Fibroblast of peridontal ligament (primary cell): ENCODE results near the gene EPHB6.

Experiments used
- DNase-seq: peaks from one replicate; pipeline ENCODE4 v3.0.0-alpha.2; 2010; ENCODE audit errors: extremely low read depth

The EPHB6 gene

GRCh38 chr7:142835487-142835886 is 19.4 kb upstream of the EPHB6 start:
- DNase-seq = no peak

DNA sequence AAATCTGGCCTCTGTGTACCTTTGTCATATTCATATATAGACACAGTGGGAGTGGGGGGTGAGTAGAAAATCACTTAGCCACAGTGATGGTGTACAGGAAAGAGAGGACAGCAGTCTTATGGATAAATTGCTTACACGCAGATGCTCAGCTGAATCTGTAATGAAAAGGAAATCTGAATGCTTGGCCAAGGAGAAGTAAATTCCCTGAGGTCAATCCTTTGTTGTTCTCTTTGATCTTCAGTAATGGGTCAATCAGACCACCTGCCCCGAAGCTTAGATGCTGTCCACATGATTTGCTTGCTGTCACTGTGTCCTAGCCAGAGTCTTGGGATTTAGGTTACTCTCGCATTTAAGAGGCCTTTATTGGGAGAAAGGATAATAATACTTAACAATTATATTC is 18.4 kb upstream of the EPHB6 start:
- DNase-seq = no peak

DNA sequence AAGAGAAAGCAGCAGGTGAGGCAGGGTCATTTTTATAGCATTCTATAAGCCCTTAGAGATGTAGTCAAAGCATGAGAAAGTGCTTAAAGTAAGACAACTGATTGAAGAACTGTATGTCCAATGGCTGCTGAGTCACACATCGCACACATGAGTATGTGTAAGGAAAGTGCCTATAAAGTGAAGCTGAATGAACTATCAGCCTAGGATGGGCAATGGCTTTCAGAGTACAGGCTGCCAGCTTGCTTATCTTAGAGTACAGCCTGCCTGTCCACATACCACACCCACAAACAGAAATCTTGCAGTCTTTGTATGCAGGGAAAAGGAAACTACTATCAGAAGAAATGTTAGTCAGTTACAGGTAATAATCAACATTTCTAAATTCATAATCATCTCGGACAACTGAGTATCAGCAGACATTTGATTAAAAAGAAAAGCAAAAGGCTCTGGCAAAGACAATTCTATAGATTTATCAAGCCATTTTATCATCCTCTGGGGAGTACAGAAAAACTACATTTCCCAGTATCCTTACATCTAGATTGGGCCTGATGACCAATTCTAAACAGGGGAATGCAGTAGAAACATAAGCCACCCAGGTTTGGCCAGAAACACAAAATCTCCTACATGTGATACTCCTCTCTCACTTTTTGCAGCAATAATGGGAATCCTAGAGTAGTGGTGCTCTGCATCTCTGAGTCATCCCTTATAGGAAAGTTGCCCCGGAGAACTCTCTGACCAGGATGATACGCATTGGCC is 16.2 kb upstream of the EPHB6 start:
- no peak for DNase-seq

- DNase-seq = no peak
These were observed 12.6 kb upstream of the EPHB6 start for GRCh38 chr7:142842251-142842766.

GRCh38 chr7:142847353-142847752 is 7.5 kb upstream of the EPHB6 start:
- DNase-seq = no peak

- no peak for DNase-seq
These were observed 3.6 kb upstream of the EPHB6 start for GRCh38 chr7:142851269-142851668.

DNA sequence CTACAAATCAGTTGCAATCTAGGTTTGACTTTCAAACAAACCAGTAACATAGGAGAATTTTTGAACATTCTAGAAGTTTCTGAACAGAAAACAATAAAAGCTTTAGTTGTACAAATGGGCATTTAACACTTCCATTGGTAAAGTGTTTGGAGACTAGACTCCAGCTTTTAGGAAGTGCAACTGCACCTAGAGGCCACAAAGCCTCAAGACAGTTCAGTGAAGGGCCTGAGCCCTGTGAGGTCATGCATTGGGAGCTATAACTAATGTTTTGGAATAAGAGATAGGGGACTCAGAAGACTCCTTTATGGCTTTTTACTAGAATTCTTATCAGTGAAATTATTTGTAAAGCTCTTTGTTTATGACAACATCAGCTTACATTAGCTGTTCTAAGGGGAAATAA is 3.0 kb upstream of the EPHB6 start:
- DNase-seq = no peak

DNA sequence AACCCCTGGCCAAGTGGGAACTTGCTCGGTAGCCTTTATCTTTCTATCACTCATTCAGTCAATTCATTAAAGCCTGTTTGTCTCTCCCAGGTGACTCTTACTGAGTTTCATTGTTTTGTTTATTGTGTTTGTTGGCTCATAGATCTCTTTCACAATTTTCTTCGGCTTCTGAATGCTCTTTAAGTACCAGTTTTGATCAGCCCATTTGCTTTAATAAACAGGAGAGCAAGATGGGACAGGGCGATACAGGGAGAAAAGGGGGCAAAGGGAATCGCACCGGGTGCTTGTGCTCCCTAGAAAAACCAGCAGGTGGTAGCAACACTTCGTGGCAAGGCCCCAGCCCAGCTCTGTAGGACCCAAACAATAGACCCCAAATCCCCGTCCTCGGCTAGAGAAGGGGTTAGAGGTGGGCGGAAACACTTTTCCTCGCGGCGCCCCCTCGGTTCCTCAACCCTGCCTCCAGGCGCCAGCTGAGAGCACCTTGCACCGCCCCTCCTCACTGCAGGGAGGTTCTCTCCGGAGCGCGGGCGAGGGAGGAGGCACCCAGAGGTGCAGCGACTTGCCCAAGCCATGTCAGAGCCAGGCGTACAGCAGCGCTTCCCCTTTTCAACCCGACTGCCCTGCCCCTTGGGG is 1.0 kb upstream of the EPHB6 start:
- peak; percentile 61 for DNase-seq

DNA sequence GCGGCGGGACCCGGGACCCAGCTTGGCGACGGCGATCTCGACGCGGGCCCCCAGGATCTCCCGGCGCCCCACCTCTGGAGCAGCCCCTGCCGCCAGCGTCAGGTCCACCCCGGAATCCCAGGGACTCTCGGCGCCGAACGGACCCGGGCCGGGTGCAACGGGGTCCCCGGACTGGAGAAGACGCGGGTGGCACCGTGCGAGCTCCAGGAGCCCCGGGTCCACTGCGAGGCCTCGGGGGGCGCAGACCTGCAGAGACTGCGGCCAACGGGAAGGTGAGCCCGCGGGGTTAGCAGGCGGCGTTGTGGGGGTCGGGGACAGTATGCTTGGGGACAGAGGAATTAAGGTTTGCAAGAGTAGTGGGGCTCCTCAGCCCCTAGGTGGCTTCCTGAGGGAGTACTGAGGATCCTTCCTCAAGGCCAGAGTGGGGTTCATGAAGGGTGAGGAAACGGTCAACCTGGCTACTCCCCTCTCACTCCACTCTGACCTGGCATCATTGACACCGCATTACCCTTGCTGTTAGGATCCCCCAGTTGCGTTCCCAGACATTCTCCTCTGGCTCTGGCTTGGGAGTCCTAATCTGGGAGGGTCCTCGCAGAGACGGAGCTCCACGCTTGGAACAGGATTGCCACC is 353 bp downstream of the EPHB6 start:
- DNase-seq = no peak

- DNase-seq = peak; percentile 11
These were observed 1.1 kb downstream of the EPHB6 start for GRCh38 chr7:142855756-142856564.

DNA sequence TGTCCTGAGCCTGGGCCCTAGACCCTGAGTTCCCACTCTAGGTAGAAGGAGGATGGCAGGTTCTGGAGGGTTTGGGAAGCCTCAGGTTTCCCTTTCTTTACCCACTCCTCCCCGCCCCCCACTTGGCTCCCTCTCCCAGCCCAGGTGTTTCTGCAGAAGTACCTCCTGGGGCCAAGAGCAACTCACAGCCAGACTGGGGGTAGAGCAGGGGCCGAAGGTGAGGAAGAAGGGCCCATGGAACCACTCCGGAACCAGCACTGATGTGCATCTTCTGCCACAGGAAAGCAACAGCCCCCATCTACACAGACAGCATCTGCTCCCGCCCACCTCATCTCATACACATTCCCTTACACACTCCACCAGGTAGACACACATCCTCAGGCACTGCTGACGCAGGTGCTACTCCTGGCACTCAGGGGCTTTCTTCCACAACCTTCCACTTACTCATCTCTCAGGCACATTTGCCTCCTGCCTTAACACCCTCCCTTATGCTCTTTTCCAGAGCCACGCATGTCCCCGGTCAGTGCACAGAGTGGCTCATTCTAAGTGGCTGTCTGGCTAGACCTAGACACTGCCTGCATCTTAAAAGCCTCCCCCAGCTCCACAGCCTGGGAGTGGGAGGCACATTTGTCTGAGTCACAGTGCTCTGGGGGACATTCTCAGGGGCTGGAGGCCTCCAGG is 1.8 kb downstream of the EPHB6 start:
- DNase-seq = no peak

GRCh38 chr7:142857625-142858024 is 2.7 kb downstream of the EPHB6 start:
- DNase-seq = no peak

DNA sequence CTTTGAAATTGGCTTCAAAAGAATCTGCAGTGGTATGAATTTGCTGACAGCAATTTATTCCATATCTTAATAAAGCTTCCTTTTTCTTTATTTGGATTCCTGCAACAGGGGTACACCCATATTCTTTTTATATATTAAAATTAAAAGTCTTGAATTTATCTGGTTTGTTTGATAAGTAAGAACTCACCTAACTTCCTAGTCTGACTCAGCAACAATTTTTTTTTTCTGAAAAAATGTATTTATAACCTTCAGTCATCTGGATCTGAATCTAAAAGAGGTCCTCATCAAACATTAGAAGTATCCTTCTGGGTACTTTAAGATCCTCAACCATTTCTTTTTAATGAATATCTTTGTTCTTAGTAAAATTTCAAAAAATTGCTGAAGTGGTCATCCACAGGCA is 4.5 kb downstream of the EPHB6 start:
- DNase-seq = no peak

GRCh38 chr7:142859829-142860228 is 5.0 kb downstream of the EPHB6 start:
- peak; percentile 77 for DNase-seq

DNA sequence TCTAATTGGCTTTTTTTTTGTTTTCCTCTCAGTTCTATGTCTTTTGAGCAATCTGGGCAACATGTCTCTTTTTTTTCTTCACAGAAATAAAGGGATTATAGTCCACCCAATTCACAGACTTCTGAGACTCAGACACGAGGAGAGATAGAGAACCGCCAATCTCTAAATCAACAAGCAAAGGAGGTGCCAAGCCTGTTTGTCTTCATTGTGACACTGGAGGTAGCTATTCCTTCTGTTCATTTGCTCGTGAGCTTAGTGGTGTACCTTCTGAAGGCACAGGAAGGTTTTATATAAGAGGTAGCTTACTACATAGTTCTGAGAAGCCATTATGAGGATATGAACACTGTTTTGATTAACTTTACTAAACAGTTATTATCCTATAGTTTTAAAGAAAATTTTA is 6.1 kb downstream of the EPHB6 start:
- DNase-seq = no peak

DNA sequence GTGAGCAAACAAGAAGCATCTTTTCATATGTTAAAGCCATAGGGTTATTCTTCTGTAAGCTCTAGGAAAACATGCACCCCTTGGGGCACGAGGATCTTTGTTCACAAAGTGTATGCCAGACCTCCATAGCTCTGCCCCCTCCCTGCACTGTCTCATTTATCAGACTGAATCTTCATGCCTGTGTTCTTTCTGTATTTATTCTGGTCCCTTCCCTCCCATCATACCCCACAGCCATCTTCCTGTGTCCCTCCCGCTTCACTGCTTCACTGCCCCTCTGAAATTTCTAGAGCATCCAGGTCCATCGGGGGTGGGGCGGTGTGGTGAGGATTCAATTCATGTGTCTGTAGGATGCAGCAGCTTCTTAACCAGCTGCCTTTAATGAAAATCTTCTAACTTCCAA is 7.5 kb downstream of the EPHB6 start:
- no peak for DNase-seq

- no peak for DNase-seq
These were observed 8.0 kb downstream of the EPHB6 start for GRCh38 chr7:142862786-142863400.

DNA sequence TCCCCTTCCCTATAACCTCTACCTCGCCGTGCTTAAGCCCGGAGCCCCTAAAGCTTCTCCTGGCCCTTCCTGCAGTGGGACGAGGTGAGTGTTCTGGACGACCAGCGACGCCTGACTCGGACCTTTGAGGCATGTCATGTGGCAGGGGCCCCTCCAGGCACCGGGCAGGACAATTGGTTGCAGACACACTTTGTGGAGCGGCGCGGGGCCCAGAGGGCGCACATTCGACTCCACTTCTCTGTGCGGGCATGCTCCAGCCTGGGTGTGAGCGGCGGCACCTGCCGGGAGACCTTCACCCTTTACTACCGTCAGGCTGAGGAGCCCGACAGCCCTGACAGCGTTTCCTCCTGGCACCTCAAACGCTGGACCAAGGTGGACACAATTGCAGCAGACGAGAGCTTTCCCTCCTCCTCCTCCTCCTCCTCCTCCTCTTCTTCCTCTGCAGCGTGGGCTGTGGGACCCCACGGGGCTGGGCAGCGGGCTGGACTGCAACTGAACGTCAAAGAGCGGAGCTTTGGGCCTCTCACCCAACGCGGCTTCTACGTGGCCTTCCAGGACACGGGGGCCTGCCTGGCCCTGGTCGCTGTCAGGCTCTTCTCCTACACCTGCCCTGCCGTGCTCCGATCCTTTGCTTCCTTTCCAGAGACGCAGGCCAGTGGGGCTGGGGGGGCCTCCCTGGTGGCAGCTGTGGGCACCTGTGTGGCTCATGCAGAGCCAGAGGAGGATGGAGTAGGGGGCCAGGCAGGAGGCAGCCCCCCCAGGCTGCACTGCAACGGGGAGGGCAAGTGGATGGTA is 9.2 kb downstream of the EPHB6 start:
- no peak for DNase-seq

DNA sequence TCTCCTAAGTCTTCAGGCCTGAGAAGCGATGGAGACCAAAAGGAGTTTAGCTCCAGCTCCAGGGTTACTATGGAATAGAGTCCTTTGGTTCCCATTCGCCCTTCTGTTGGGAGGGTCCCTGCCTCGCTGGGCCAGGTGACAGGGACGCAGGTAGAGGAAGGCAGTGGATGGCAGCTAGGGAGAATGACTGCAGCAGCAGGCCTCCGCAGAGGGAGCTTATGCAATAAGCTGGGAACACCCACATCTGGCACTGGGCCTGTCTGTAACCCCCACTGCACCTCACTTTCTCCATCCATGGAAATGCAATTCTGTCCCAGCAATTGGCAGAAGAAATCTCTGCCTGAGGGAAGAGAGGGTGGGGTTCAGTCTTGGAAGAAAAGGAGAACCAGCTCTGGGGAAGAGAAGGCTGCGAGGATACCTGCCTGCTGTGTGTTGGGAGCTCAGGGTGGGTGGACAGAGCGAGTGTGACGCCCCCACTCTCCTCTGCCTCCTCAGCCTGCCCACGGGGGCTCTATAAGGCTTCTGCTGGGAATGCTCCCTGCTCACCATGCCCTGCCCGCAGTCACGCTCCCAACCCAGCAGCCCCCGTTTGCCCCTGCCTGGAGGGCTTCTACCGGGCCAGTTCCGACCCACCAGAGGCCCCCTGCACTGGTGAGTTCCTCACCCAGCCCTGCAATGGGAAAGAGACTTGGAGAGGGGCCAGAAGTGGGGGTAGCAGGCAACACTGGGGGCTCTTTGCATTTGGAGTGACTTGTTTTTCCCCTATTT is 10.3 kb downstream of the EPHB6 start:
- DNase-seq = no peak

GRCh38 chr7:142865766-142866165 is 10.9 kb downstream of the EPHB6 start:
- no peak for DNase-seq
